Loucy (cell line): ENCODE results near the gene FRMD5.
"Not testable (repeated sequence)": the region's sequence is repeated elsewhere in the genome, so short reads cannot be mapped to it uniquely, and the experiment has no call there.

ENCODE experiments used
- CTCF ChIP-seq: fragments of 200-600 bp; sonication (generic); conservative IDR thresholded peaks from 2 replicates; pipeline ENCODE4 v1.5.1; 2014; ENCODE audit warnings: mild to moderate bottlenecking, antibody characterized with exemption, low read length
- EZH2phosphoT487 ChIP-seq: fragments of 200-600 bp; IDR thresholded peaks from 2 replicates; pipeline ENCODE4 v1.6.1; 2018; ENCODE audit warnings: antibody characterized with exemption, mild to moderate bottlenecking, moderate library complexity, borderline replicate concordance

- TF ChIP-seq CTCF, EZH2phosphoT487: not testable (repeated sequence)
Measured at GRCh38 chr15:43825305-43825704, 369.8 kb downstream of the FRMD5 start.
